Skeletal muscle satellite cell (primary cell): ENCODE measurements around the gene MAMDC2.

Experiments used
- H3K27me3 ChIP-seq: 2 replicates; pipeline ENCODE4 v1.7.0; 2013; ENCODE audit warnings: low read length; ENCODE audit not compliant: control insufficient read depth, insufficient read depth
- H3K36me3 ChIP-seq: 2 replicates; pipeline ENCODE4 v1.7.0; 2013; ENCODE audit warnings: mild to moderate bottlenecking, control low read depth, low read length; ENCODE audit not compliant: insufficient read depth
- H3K4me1 ChIP-seq: 2 replicates; pipeline ENCODE4 v1.7.0; 2013; ENCODE audit warnings: low read length; ENCODE audit not compliant: control insufficient read depth, insufficient read depth
- H3K4me2 ChIP-seq: 2 replicates; pipeline ENCODE4 v1.7.0; 2013; ENCODE audit warnings: mild to moderate bottlenecking, low read length
- H3K4me3 ChIP-seq: 2 replicates; pipeline ENCODE4 v1.7.0; 2013; ENCODE audit warnings: low read length
- H3K9ac ChIP-seq: 2 replicates; pipeline ENCODE4 v1.7.0; 2013; ENCODE audit warnings: mild to moderate bottlenecking, low read depth, low read length, moderate library complexity
- H3K9me3 ChIP-seq: replicated peaks from 2 replicates; pipeline ENCODE4 v1.7.0; 2013; ENCODE audit warnings: mild to moderate bottlenecking, control low read depth, low read length

MAMDC2 gene

DNA sequence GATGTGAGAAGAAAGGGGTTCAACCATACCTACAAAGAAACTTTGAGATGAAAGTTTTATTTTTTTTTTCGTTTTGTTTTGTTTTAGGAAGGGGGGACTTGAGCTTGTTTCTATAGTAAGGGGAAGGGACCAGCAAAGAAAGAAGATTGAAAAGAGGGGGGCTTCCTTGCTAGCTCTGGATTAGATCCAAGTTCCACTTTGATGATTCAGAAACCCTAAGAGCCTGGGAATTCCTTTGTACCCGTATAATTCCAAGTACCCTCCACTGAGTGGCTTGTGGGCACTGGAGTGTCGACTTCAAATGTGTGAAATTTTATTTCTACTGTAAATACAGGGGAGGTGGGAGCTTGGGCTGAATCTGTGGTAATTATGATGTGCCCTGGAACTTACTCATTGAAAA is 10.9 kb downstream of the MAMDC2 start:
- Histone ChIP-seq H3K4me2 (peak overlapping the region; percentile 27), H3K4me1 (peaks cover 44% of the 10 kb centered on the region), H3K4me3 (no peak overlapping the region)

DNA sequence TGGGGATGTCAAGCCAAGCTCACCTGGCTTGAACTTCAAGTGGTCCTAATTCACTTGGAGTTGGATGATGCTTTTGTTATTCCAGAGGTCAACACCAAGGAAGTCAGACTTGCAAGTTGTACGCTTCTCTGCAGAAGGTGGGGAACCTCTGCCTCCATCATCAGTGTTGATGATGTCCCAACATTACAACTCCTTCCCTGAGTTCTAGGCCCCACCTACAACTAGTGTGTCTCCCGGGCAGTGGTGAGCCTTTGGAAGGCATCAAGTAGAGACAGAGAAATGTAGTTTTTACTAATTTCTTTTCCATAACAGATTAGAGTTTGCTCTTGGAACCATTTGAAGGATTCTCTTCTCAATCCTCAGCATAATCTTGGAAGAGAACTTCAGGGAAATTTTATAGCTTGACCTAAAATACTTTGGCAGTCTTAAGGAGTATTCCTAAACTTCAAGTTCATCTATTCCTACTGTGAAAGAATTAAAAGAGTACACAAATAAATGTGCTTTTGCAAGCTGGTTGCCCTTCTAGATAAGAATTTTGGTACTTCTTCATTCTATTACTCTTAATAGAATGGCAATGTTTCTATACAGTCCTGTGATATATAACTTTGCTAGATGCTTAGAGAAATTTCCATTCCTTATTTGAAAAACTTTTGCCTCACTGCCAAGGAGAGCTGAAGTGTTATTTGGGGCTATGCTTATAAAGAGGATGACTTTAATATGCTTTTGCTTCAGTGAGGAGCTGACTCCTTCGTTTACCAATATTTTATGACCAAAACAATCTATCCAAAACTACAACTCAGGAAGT is 12.0 kb downstream of the MAMDC2 start:
- no peak overlapping the region for H3K4me2 ChIP-seq
- H3K4me3 ChIP-seq, result no peak overlapping the region
- no peaks in the 10 kb centered on the region for H3K36me3 ChIP-seq
- no peaks in the 10 kb centered on the region for H3K27me3 ChIP-seq
- H3K9me3 ChIP-seq, result no peaks in the 10 kb centered on the region
- no peak overlapping the region for H3K9ac ChIP-seq
- peaks cover 39% of the 10 kb centered on the region for H3K4me1 ChIP-seq

More for the DNA sequence above, 10.9 kb downstream of the MAMDC2 start:
- Histone ChIP-seq H3K36me3 (no peaks in the 10 kb centered on the region), H3K27me3 (no peaks in the 10 kb centered on the region), H3K9me3 (no peaks in the 10 kb centered on the region), H3K9ac (peak overlapping the region; percentile 16)

DNA sequence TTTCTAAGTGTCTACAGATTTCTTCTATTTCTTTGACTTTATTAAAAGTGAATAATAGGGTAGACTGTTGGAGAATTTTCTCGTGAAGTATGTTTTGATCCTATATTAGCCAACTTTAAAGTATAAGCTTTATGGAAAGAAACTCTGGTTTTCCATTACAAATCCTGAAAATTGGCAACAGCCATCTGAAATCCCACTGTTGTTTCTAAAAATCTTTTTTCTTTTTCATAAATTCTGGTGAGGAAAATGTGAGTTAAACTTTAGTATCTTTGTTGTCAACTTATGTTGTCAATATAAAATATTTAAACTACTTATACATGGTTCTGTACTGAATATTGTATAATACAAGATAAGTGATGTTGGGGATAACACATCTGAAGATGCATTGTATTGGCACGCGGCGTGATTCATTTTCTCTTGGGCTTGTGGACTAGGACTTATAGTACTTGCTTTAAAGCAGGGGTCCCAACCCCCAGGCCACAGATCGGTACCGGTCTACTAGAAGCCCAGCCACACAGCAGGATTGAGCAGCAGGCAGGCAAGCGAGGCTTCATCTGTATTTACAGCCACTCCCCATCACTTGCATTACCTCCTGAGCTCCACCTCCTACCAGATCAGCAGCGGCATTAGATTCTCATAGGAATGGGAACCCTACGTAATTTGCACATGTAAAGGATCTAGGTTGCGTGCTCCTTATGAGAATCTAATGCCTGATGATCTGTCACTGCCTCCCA is 12.7 kb downstream of the MAMDC2 start:
- no peak overlapping the region for H3K4me2 ChIP-seq
- no peak overlapping the region for H3K9ac ChIP-seq
- peaks cover 40% of the 10 kb centered on the region for H3K4me1 ChIP-seq
- no peaks in the 10 kb centered on the region for H3K9me3 ChIP-seq
- H3K4me3 ChIP-seq, result no peak overlapping the region
- H3K27me3 ChIP-seq, result no peaks in the 10 kb centered on the region
- no peaks in the 10 kb centered on the region for H3K36me3 ChIP-seq

DNA sequence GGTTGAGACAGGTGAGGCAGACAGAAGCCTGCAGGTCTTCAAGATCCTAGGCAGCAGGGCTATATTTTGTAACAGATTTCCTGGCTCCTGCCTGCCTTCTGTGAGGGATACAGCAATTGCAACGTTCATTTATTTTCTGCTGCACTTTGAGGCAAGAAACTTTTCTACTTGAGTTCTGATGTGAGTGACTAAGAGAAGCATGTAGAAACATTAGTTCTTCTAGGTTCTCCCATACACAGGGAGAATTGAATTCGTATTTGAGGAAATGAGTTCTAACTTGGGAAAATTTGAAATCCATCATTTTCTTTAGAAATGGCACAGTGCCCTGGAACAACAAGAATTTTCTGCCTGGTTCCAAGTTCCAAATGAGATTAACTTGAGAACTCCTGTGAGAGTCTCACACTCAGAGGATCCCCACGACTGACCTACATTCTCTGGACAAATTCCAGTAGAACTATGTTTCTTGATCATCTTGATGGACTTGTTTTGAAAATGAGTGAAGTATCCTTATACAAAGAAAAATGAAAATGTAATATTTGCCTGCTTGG is 15.0 kb downstream of the MAMDC2 start:
- H3K4me1 ChIP-seq, result peaks cover 36% of the 10 kb centered on the region
- H3K4me3 ChIP-seq, result no peak overlapping the region
- no peaks in the 10 kb centered on the region for H3K9me3 ChIP-seq
- H3K4me2 ChIP-seq, result no peak overlapping the region
- H3K27me3 ChIP-seq, result no peaks in the 10 kb centered on the region
- no peak overlapping the region for H3K9ac ChIP-seq
- no peaks in the 10 kb centered on the region for H3K36me3 ChIP-seq

DNA sequence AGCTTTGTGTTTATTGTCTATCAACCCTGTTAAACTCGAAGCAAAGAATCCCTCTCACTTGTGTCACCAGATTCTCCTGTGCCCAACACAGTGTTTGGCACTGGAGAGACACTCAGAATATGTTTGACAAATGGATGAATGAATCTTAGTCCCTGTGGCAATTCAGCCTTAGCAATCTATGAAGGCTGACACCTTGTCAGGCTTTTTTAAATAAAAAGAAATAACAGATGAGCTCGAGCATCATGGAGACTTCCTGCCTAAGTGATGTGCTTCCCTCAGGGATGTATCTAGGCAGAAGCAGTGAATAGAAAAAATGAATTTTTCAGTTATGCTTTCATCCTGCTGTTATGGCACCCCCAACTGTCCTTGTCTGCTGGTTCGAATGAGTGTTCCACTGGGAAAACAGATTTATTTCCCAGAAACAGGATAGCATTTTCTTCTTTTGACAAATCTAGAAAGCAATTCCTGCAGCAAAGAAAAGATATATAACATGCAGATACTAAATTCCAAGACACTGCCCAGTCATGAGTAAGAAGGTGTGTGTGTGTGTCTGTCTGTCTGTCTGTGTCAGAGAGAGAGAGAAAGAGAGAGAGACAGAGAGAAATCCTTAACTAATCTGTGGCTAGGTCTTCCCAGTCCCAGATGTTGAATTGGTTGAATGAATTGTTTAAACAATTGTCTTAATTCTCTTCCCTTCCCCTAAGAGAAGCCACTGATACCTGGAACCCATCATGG is 16.7 kb downstream of the MAMDC2 start:
- no peaks in the 10 kb centered on the region for H3K27me3 ChIP-seq
- no peak overlapping the region for H3K4me3 ChIP-seq
- peaks cover 21% of the 10 kb centered on the region for H3K4me1 ChIP-seq
- no peak overlapping the region for H3K4me2 ChIP-seq
- no peaks in the 10 kb centered on the region for H3K36me3 ChIP-seq
- H3K9ac ChIP-seq, result no peak overlapping the region
- H3K9me3 ChIP-seq, result no peaks in the 10 kb centered on the region

DNA sequence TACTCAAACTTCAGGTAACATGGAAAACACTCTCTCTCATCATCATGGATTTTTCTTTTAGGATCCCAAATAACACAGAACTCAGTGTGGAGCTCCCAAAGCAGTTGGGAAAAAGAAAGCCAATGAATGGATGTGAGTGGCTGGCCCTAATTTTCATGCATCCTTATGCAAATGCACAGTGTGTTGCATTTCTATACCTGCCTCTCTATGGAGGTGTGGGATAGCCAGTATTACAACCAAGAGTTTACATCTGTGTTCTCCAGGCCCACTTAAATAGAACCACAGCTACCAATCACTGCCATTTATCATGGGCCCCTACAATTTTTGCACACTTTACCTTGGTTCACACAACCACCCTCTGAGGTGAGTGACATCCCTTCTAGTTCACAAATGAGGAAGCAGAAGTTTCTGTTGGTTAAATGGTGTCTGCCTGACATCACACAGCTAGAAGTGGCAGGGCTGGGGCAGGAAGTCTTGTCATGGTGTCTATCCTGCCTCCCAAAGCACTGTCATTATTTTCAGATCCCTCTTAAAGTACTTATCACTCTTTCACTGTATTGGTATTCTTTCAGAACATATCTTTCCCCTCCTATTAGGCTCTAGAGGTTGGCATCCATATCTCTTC is 17.3 kb downstream of the MAMDC2 start:
- no peak overlapping the region for H3K4me3 ChIP-seq
- H3K4me2 ChIP-seq, result no peak overlapping the region
- H3K4me1 ChIP-seq, result peaks cover 21% of the 10 kb centered on the region
- H3K36me3 ChIP-seq, result no peaks in the 10 kb centered on the region
- H3K9ac ChIP-seq, result no peak overlapping the region
- H3K27me3 ChIP-seq, result no peaks in the 10 kb centered on the region
- H3K9me3 ChIP-seq, result no peaks in the 10 kb centered on the region

DNA sequence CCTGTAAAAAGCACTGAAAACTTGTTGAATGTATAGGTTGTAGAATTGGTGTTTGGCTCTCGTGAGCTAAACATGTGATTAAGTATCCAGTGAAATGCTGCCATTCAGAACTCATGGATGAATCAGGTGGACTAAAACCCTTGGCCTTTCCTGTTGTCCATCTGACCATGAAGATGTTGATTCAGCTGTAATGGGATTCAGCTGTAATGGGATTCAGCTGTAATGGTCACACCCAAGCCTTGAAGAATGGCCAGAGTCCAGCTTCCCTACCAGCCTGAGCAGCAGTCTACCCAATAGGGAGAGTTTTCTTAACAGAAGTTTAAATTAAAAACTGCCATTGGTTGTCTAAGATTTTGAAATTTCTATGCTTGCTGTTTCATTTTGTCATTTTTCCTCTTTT is 18.1 kb downstream of the MAMDC2 start:
- no peaks in the 10 kb centered on the region for H3K36me3 ChIP-seq
- no peak overlapping the region for H3K4me2 ChIP-seq
- no peak overlapping the region for H3K9ac ChIP-seq
- H3K27me3 ChIP-seq, result no peaks in the 10 kb centered on the region
- H3K4me3 ChIP-seq, result no peak overlapping the region
- H3K9me3 ChIP-seq, result no peaks in the 10 kb centered on the region
- H3K4me1 ChIP-seq, result peaks cover 17% of the 10 kb centered on the region

DNA sequence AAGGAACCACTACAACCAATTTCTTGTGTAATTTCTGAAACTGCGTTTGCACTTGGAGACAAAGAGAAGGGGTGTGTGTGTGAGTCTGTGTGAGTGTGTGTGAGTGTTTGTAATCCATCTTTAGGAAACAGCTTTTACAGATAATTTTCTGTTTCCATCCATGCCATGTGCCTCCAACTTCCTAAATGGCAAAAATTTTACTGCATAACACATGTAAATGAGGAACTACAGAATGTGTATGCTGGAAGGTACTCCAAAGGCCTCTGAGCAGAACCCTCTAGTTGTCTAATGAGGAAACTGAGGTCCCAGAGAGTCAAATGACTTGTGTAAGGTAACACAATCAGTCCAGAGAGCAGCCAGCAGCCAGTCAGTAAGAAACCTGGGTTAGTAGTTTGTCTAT is 20.8 kb downstream of the MAMDC2 start:
- no peak overlapping the region for H3K4me2 ChIP-seq
- no peaks in the 10 kb centered on the region for H3K9me3 ChIP-seq
- no peak overlapping the region for H3K4me3 ChIP-seq
- no peak overlapping the region for H3K9ac ChIP-seq
- H3K36me3 ChIP-seq, result no peaks in the 10 kb centered on the region
- H3K27me3 ChIP-seq, result no peaks in the 10 kb centered on the region
- peaks cover 17% of the 10 kb centered on the region for H3K4me1 ChIP-seq

DNA sequence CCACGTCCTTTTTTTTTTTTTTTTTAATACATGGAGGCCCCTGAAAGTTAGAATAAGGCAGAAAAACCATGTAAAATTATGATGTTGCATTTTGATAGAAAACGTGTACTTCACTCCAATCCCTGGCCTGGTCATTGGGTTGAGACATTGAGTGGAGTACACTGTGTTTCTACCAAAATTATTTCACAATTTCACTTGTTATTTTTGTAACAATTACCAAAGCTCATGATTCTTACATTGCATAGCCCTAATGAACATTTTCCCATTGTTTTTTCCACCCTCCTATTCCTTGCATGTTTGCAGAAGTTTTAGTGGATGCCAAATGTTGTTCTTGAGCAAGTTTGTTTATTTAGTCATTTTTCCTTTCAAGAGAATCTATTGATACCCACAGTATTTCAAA is 21.9 kb downstream of the MAMDC2 start:
- Histone ChIP-seq H3K4me3 (no peak overlapping the region), H3K9me3 (no peaks in the 10 kb centered on the region), H3K27me3 (no peaks in the 10 kb centered on the region), H3K36me3 (no peaks in the 10 kb centered on the region), H3K4me1 (peaks cover 14% of the 10 kb centered on the region), H3K4me2 (no peak overlapping the region), H3K9ac (no peak overlapping the region)

DNA sequence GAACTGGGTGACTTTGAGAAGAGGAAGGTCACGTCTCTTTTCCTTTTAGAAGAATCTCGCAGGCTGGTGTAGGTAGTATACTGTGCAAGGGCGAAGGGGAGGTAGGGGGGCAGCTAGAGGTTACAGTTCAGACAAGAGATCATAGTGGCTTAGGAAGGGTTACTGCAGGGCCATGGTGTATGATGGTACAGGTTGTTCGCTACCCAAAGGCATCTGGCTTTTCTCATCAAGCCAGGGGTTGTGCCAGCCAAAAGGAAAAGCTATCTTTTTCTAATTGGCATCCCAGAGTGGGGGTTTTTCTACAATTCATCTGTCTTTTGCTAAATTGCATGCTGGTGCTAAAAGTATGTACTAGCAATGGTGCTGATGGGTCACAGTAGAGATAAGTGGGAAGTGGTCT is 22.8 kb downstream of the MAMDC2 start:
- Histone ChIP-seq H3K36me3 (no peaks in the 10 kb centered on the region), H3K4me2 (no peak overlapping the region), H3K27me3 (no peaks in the 10 kb centered on the region), H3K4me1 (peaks cover 12% of the 10 kb centered on the region), H3K9me3 (no peaks in the 10 kb centered on the region), H3K9ac (no peak overlapping the region), H3K4me3 (no peak overlapping the region)

DNA sequence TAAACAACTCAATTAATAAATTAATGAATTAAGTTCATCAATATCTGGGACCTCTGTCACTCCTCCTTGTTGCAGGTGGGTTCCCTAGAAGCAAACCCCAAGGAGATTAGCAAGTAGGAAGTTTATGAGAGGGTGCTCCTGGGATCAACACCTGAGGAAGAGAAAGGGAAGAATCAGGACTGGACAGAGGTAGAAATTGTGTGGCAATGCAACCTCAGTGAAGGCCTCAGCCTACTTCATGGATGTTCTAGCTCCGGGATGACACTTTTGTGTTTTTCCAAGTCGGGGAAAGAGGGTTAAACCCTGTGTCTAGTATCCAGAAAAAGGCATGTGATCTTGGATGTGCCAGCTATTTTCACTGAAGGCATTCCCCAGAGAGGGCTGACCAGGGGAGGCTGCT is 23.2 kb downstream of the MAMDC2 start:
- Histone ChIP-seq H3K27me3 (no peaks in the 10 kb centered on the region), H3K9ac (no peak overlapping the region), H3K36me3 (no peaks in the 10 kb centered on the region), H3K4me2 (no peak overlapping the region), H3K4me1 (peaks cover 8% of the 10 kb centered on the region), H3K4me3 (no peak overlapping the region), H3K9me3 (no peaks in the 10 kb centered on the region)
